ENCODE measurements around the gene STK36.

Gene STK36

GRCh38 chr2:218726004-218726574, 54.2 kb downstream of the STK36 start:
- H3K9me3 ChIP-seq: no peaks in the 10 kb centered on the region
- no peak overlapping the region for H3K4me3 ChIP-seq (ENCODE audit: low read depth in 1 of 2, low read length in 1 of 2)
- H3K27me3 ChIP-seq: no peaks in the 10 kb centered on the region
- H3K27ac ChIP-seq: no peak overlapping the region
- no peaks in the 10 kb centered on the region for H3K36me3 ChIP-seq
- no peak for TF ChIP-seq CTCF (IDR thresholded peaks at IDR 0.05)
- peaks cover 6 to 7% of the 10 kb centered on the region in 2 experiments for H3K4me1 ChIP-seq (ENCODE audit: control insufficient read depth in 1 of 2, insufficient read depth in 1 of 2, low read depth in 1 of 2, low read length in 1 of 2)

DNA sequence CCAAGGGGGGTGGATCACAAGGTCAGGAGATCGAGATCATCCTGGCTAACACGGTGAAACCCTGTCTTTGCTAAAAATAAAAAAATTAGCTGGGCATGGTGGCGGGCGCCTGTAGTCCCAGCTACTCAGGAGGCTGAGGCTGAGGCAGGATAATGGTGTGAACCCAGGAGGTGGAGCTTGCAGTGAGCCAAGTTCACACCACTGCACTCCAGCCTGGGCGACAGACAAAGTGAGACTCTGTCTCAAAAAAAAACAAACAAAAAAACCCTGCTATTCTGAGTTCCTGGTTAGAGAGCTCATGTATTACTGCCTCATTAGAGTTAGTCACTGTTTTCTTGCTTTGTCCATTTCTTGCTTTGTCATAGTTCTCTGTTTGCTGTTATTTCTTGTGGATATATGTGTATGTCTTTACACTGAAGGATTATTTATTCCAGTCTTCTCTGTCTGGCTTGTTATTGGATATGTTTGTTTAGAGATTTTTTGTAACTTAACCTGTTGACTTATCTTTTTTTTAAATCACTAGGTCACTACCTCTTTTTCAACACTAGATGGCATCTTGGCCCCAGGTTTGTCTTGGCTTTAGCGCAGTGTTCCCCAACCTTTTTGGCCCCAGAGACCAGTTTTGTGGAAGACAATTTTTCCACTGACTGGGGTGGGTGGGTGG, 55.7 kb downstream of the STK36 start:
- peak; percentile 68 for TF ChIP-seq CTCF (IDR thresholded peaks at IDR 0.05)
- Histone ChIP-seq H3K36me3 (no peaks in the 10 kb centered on the region), H3K27me3 (no peaks in the 10 kb centered on the region), H3K4me1 (ENCODE audit: control insufficient read depth in 1 of 2, insufficient read depth in 1 of 2, low read depth in 1 of 2, low read length in 1 of 2) (peaks cover 21 to 22% of the 10 kb centered on the region in 2 experiments), H3K4me3 (ENCODE audit: low read depth in 1 of 2, low read length in 1 of 2) (no peak overlapping the region), H3K9me3 (no peaks in the 10 kb centered on the region), H3K27ac (no peak overlapping the region)

DNA sequence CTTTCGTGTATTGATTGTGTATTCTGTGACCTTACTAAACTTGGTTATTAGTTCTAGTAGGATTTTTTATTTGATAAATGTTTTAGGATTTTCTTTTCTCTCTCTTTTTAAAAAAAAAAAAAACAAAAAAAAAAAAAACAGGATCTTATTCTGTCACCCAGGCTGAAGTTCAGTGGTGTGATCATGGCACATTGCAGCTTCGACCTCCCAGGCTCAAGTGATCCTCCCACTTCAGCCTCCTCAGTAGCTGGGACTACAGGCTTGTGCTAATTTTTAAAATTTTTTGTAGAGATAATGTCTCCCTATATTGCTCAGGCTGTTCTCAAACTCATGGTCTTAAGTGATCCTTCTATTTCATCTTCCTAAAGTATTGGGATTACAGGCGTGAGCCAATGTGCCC, 57.8 kb downstream of the STK36 start:
- Histone ChIP-seq H3K4me1 (ENCODE audit: control insufficient read depth in 1 of 2, insufficient read depth in 1 of 2, low read depth in 1 of 2, low read length in 1 of 2) (peaks cover 41 to 42% of the 10 kb centered on the region in 2 experiments), H3K4me3 (ENCODE audit: low read depth in 1 of 2, low read length in 1 of 2) (no peak overlapping the region), H3K36me3 (no peaks in the 10 kb centered on the region), H3K27me3 (no peaks in the 10 kb centered on the region), H3K9me3 (no peaks in the 10 kb centered on the region), H3K27ac (no peak overlapping the region)
- TF ChIP-seq CTCF (IDR thresholded peaks at IDR 0.05): no peak

DNA sequence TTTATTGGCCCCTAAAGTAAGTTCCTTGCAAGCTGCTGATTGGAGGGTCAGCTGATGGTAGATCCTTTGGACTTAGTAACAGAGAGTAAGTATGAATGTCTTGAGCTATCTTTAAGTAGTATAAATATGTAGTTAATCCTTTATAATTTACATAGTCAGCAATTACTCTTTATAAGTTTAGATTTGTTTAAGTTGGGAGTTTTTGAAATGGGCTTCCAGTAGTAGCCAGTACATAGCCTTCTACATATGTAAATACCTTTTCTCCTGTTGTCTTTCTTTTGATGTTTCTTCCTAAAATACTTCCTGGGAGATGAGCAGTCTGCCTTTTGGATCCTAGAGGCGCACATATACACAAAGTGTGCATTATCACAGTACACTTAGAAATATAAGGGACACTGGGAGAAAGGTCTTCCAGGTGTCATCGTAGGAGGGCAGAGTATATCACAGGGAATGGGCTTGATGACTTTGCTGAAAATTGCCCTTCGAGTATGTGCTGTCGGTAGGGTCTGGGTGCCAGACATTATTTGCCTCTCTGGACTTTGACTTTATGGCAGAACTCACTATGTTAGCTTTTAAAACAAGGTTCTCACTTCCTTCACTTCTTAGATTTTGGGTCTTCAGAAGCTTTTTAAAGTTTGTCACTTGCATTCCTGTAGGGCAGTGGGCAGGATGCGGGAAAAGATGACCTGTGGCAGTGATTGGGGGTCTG, 60.3 kb downstream of the STK36 start:
- no peak for TF ChIP-seq CTCF (IDR thresholded peaks at IDR 0.05)
- no peaks in the 10 kb centered on the region for H3K27me3 ChIP-seq
- H3K36me3 ChIP-seq: no peaks in the 10 kb centered on the region
- H3K4me1 ChIP-seq (ENCODE audit: control insufficient read depth in 1 of 2, insufficient read depth in 1 of 2, low read depth in 1 of 2, low read length in 1 of 2): peaks cover 46 to 50% of the 10 kb centered on the region in 2 experiments
- H3K9me3 ChIP-seq: no peaks in the 10 kb centered on the region
- H3K4me3 ChIP-seq (ENCODE audit: low read depth in 1 of 2, low read length in 1 of 2): peak overlapping the region in 1 of 2 experiments; percentile 9
- peak overlapping the region; percentile 97 for H3K27ac ChIP-seq

DNA sequence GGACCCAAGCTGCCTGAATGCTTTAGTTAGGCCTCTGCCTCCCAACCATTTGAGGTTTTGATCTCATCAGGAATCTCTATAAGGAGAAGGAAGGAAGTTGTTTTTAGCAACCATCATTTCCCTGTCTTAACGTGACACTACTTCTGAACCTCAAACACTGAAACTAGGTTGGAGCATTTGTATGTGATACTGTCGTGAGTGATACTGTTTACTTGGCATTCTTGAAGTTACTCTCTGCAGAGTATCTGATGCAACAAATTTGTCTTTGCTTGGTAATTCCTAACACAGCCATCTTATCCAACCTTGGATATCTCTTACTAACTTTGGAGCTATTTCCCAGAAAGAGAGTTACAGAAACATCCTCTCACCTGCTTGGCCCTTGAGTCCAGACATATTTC, 60.9 kb downstream of the STK36 start:
- no peaks in the 10 kb centered on the region for H3K36me3 ChIP-seq
- TF ChIP-seq CTCF (IDR thresholded peaks at IDR 0.05): no peak
- peaks cover 46 to 50% of the 10 kb centered on the region in 2 experiments for H3K4me1 ChIP-seq (ENCODE audit: control insufficient read depth in 1 of 2, insufficient read depth in 1 of 2, low read depth in 1 of 2, low read length in 1 of 2)
- no peaks in the 10 kb centered on the region for H3K9me3 ChIP-seq
- H3K27ac ChIP-seq: peak overlapping the region; percentile 97
- no peaks in the 10 kb centered on the region for H3K27me3 ChIP-seq
- H3K4me3 ChIP-seq (ENCODE audit: low read depth in 1 of 2, low read length in 1 of 2): peak overlapping the region in 1 of 2 experiments; percentile 7

Measured in neutrophil (primary cell).